ENCODE measurements around the gene FUT2.
"Not testable (repeated sequence)": the region's sequence is repeated elsewhere in the genome, so short reads cannot be mapped to it uniquely, and the experiment has no call there.

The FUT2 gene

DNA sequence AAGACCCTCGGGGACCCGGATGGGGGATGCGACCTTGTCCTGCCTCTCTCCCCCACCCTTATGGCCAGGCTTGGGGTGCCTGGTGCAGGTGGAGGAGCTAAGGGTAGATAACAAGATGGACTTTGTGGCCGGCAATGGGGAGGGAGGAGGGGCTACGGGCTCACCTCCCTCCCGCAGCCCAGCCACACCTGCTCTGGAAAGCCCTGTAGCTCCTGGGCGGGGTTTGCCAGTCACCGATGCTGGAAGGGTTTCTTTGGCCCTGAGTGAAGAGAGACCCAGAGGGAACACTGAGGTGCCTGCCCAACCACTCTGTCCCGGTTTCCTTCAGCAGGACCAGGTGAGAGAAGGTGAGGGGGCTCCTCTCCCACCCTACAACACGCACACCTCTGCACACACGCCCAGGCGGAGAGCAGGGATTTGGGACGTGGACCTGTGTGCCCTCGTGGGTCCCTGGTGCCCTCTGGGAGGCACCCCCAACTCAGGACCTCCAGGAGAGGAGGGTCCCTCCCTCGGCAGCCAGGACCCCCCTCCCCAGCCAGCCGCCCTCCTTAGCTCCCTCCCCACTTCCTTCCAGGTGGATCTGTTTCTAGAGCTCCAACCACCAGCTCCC is at the start of gene FUT2:
Gene FUT2, plus strand, starts transcription at position 229 of the 610 bp plus-strand sequence. CDS start 6,986 bp downstream, outside the sequence.
- H3K4me1 Mint-ChIP-seq: peaks cover 10% of the 10 kb centered on the region
- H3K4me3 Mint-ChIP-seq: peak within 1 kb of the TSS; percentile 48
- H3K9me3 Mint-ChIP-seq: no peaks in the 10 kb centered on the region
- no peak for DNase-seq (ENCODE audit: low spot score in 2 of 2)
- H3K27ac Mint-ChIP-seq: peak within 1 kb of the TSS; percentile 45
- no peaks in the 10 kb centered on the region for H3K36me3 Mint-ChIP-seq
- no peak for ATAC-seq

- Mint-ChIP-seq H3K27ac (peak within 1 kb of the TSS; percentile 96), H3K4me1 (peaks cover 46% of the 10 kb centered on the region), H3K36me3 (peaks cover 18% of the 10 kb centered on the region), H3K4me3 (peak within 1 kb of the TSS; percentile 98), H3K9me3 (no peaks in the 10 kb centered on the region)
- DNase-seq (ENCODE audit: low spot score in 2 of 2) (peak; percentile 95 to 98), ATAC-seq (peak; percentile 90)
Observed at GRCh38 chr19:48646001-48646721, 49.6 kb upstream of the FUT2 start, which contains the start of gene CA11. Gene CA11 (minus strand): TSS chr19:48646187. CDS start chr19:48645632, 555 bp downstream.

DNA sequence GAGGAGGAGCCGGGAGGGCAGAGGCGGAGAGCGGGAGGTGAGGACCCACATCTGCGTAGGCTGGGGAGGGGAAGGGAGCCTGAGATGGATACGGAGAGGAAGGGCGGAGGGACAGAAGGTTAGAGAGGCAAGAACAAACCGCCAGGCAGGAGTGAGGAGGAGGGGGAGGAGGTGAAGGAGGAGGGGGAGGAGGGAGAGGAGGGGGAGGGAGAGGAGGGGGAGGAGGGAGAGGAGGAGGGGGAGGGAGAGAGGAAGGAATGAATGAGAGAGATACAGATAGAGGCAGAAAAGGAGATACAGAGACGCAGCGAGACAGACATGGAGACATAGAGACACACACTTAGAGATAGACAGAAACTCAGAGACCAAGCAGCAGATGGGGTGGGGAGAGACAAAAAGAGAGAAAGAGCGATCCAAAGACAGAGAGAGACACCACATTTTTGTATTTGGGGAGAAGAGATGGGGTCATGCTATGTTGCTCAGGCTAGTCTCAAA is 49.0 kb upstream of the FUT2 start:
- ATAC-seq (no peak), DNase-seq (ENCODE audit: low spot score in 2 of 2) (no peak)
- peaks cover 49% of the 10 kb centered on the region for H3K4me1 Mint-ChIP-seq
- peaks cover 18% of the 10 kb centered on the region for H3K36me3 Mint-ChIP-seq
- peak overlapping the region; percentile 96 for H3K27ac Mint-ChIP-seq
- peak overlapping the region; percentile 98 for H3K4me3 Mint-ChIP-seq
- no peaks in the 10 kb centered on the region for H3K9me3 Mint-ChIP-seq

GRCh38 chr19:48648134-48648533 is 47.6 kb upstream of the FUT2 start:
- H3K36me3 Mint-ChIP-seq: peaks cover 18% of the 10 kb centered on the region
- peaks cover 55% of the 10 kb centered on the region for H3K4me1 Mint-ChIP-seq
- no peak for DNase-seq (ENCODE audit: low spot score in 2 of 2)
- no peaks in the 10 kb centered on the region for H3K9me3 Mint-ChIP-seq
- no peak for ATAC-seq
- peak overlapping the region; percentile 2 for H3K4me3 Mint-ChIP-seq
- peak overlapping the region; percentile 18 for H3K27ac Mint-ChIP-seq

- peak overlapping the region; percentile 35 for H3K27ac Mint-ChIP-seq
- H3K4me1 Mint-ChIP-seq: peaks cover 35% of the 10 kb centered on the region
- DNase-seq (ENCODE audit: low spot score in 2 of 2) (no peak), ATAC-seq (no peak)
- H3K9me3 Mint-ChIP-seq: no peaks in the 10 kb centered on the region
- H3K36me3 Mint-ChIP-seq: peaks cover 6% of the 10 kb centered on the region
- no peak overlapping the region for H3K4me3 Mint-ChIP-seq
Observed at GRCh38 chr19:48650974-48651682, 44.6 kb upstream of the FUT2 start.

- H3K9me3 Mint-ChIP-seq: no peaks in the 10 kb centered on the region
- no peak overlapping the region for H3K4me3 Mint-ChIP-seq
- no peak overlapping the region for H3K27ac Mint-ChIP-seq
- peaks cover 6% of the 10 kb centered on the region for H3K36me3 Mint-ChIP-seq
- H3K4me1 Mint-ChIP-seq: peaks cover 29% of the 10 kb centered on the region
- DNase-seq (ENCODE audit: low spot score in 2 of 2) (no peak), ATAC-seq (no peak)
Observed at GRCh38 chr19:48651683-48652048, 44.1 kb upstream of the FUT2 start.

DNA sequence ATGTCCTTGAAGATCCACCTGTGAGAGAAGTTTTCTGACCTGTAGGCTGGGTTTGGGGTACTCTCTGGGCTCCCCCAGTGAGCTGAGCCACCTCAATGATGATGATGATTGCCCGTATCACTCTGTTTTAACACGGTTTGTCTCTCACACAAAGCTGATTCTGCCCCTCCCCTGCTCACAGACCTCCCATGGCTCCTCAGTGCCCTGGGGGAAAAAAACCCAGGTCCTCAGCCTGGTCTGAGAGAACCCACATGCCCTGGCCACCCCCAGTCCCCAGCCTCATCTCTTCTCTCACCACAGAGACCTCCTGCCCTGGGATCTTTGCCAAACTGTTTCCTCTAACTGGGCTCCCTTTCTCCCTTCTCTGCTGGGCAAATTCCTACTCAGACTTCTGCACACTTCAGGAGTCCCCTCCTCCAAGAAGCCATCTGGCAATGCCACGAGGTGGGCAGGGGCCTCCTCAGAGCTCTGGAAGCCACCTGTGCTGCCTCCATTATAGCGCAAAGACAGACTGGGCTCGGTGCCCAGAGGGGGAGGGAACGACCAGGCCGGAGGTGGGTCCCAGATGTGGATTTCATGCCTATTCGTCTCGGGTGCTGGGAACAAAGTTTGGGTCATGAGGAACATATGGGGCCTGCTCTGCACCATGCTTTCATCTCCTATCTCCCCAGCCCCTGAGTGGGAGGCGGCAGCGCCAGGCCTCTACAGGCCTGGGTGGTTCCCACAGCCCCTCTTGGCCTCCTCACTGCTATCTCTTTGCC is 41.3 kb upstream of the FUT2 start:
- Mint-ChIP-seq H3K4me1 (peaks cover 12% of the 10 kb centered on the region), H3K27ac (peak overlapping the region; percentile 54), H3K9me3 (no peaks in the 10 kb centered on the region), H3K36me3 (no peaks in the 10 kb centered on the region), H3K4me3 (no peak overlapping the region)
- DNase-seq (ENCODE audit: low spot score in 2 of 2) (no peak), ATAC-seq (no peak)

DNA sequence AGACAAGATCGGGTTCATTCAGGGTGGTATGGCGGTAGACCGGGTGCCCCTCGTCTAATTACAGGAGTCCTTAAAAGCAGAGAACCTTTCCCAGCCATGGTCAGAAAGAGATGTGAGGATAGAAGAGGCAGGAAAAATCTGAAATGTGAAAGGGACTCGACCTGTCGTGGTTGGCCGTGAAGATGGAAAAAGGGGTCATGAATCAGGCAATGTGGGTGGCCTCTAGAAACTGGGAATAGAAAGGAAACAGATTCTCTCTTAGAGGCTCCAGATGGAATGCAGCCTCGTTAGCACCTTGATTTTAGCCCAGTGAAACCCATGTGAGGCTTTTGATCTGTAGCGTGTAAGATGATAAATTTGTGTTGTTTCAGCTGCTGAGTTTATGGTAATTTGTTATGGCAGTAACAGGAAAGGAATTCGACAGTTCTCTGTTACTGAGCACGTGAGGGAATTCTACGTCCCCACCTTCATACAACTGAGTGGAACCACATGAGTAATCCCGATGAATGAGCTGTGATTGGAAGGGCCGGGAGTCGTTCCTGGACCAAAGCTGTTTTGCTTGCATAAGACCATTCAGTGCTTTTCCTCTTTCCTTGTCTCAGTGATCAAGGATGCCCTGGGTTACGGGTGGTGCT is 38.8 kb upstream of the FUT2 start:
- H3K4me3 Mint-ChIP-seq: no peak overlapping the region
- H3K9me3 Mint-ChIP-seq: no peaks in the 10 kb centered on the region
- no peak overlapping the region for H3K27ac Mint-ChIP-seq
- H3K4me1 Mint-ChIP-seq: peaks cover 14% of the 10 kb centered on the region
- H3K36me3 Mint-ChIP-seq: no peaks in the 10 kb centered on the region
- ATAC-seq (no peak), DNase-seq (ENCODE audit: low spot score in 2 of 2) (no peak)

- H3K4me3 Mint-ChIP-seq; ATAC-seq; H3K9me3 Mint-ChIP-seq; DNase-seq (ENCODE audit: low spot score in 2 of 2); H3K4me1 Mint-ChIP-seq; H3K36me3 Mint-ChIP-seq; H3K27ac Mint-ChIP-seq: not testable (repeated sequence)
Observed at GRCh38 chr19:48657828-48658227, 37.9 kb upstream of the FUT2 start.

DNA sequence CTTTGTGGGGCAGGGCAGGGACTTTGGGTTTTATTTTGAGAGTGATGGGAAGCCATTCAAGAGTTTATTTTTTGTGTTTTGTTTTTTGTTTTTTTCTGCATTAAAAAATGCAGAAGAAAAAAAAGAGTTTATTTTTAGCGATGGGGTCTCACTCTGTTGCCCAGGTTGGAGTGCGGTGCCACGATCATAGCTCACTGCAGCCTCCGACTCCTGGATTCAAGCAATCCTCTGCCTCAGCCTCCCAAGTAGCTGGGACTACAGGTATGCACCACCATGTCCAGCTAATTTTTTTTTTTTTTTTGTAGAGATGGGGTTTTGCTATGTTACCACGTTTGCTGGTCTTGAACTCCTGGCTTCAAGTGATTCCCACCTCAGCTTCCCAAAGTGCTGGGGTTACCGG is 37.3 kb upstream of the FUT2 start:
- ATAC-seq (no peak), DNase-seq (ENCODE audit: low spot score in 2 of 2) (no peak)
- no peaks in the 10 kb centered on the region for H3K9me3 Mint-ChIP-seq
- no peak overlapping the region for H3K4me3 Mint-ChIP-seq
- H3K4me1 Mint-ChIP-seq: peaks cover 10% of the 10 kb centered on the region
- H3K36me3 Mint-ChIP-seq: no peaks in the 10 kb centered on the region
- H3K27ac Mint-ChIP-seq: no peak overlapping the region

DNA sequence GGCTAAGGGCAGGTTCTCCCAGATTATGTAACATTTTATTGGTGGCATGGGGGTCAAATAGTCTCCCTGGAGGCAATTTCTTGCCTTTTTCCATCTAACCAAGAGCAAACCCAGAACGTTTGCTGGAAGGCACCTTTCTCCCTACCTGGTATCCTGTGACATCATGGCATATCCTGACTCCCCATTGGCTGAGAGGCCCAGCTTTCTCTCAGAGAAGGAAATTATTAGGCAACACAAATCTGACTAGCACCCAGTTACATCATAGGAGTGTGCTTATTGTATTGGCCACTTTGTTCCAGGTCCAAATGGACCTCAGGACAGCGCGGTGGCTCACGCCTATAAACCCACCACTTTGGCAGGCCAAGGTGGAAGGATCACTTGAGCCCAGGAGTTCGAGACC is 36.0 kb upstream of the FUT2 start:
- H3K36me3 Mint-ChIP-seq: no peaks in the 10 kb centered on the region
- DNase-seq (ENCODE audit: low spot score in 2 of 2): no peak
- ATAC-seq: no peak
- H3K4me3 Mint-ChIP-seq: no peak overlapping the region
- no peak overlapping the region for H3K27ac Mint-ChIP-seq
- no peaks in the 10 kb centered on the region for H3K9me3 Mint-ChIP-seq
- H3K4me1 Mint-ChIP-seq: peaks cover 10% of the 10 kb centered on the region

GRCh38 chr19:48660852-48661710 is 34.7 kb upstream of the FUT2 start:
- Mint-ChIP-seq H3K4me3 (peak overlapping the region; percentile 63), H3K36me3 (no peaks in the 10 kb centered on the region), H3K4me1 (peaks cover 10% of the 10 kb centered on the region), H3K9me3 (no peaks in the 10 kb centered on the region), H3K27ac (peak overlapping the region; percentile 95)
- ATAC-seq (peak; percentile 95), DNase-seq (ENCODE audit: low spot score in 2 of 2) (peak; percentile 74 to 93)

- no peaks in the 10 kb centered on the region for H3K9me3 Mint-ChIP-seq
- H3K27ac Mint-ChIP-seq: no peak overlapping the region
- H3K36me3 Mint-ChIP-seq: no peaks in the 10 kb centered on the region
- no peak overlapping the region for H3K4me3 Mint-ChIP-seq
- DNase-seq (ENCODE audit: low spot score in 2 of 2) (no peak), ATAC-seq (no peak)
- peaks cover 10% of the 10 kb centered on the region for H3K4me1 Mint-ChIP-seq
Observed at GRCh38 chr19:48661711-48662090, 34.1 kb upstream of the FUT2 start.

- DNase-seq (ENCODE audit: low spot score in 2 of 2) (no peak), ATAC-seq (no peak)
- no peak overlapping the region for H3K27ac Mint-ChIP-seq
- H3K36me3 Mint-ChIP-seq: peaks cover 2% of the 10 kb centered on the region
- peaks cover 10% of the 10 kb centered on the region for H3K4me1 Mint-ChIP-seq
- H3K4me3 Mint-ChIP-seq: no peak overlapping the region
- H3K9me3 Mint-ChIP-seq: no peaks in the 10 kb centered on the region
Observed at GRCh38 chr19:48663667-48664066, 32.1 kb upstream of the FUT2 start.

All from stimulated activated effector memory CD8-positive, alpha-beta T cell treated with anti-CD3 and anti-CD28 coated beads, Interleukin-12 subunit alpha, Interleukin-12 subunit beta, amount 100 ng/mL, for 72 hours (primary cell).